GM19397 (cell line): ENCODE data around the gene TMEM236.

ENCODE experiments used
- ATAC-seq: cut with Tn5 transposase; IDR thresholded peaks from one replicate; pipeline ENCODE4 v1.9.1; 2021; ENCODE audit warnings: mild to moderate bottlenecking, moderate library complexity; ENCODE audit not compliant: unreplicated experiment

TMEM236 gene

GRCh38 chr10:17819836-17820235, 67.8 kb downstream of the TMEM236 start:
- ATAC-seq, result no peak

GRCh38 chr10:17820943-17821342, 68.9 kb downstream of the TMEM236 start:
- ATAC-seq, result no peak

- no peak for ATAC-seq
Observed at GRCh38 chr10:17821893-17822292, 69.9 kb downstream of the TMEM236 start.

- ATAC-seq, result no peak
Observed at GRCh38 chr10:17831341-17831740, 79.3 kb downstream of the TMEM236 start.

- no peak for ATAC-seq
Observed at GRCh38 chr10:17831896-17832295, 79.9 kb downstream of the TMEM236 start.

GRCh38 chr10:17833656-17834055, 81.7 kb downstream of the TMEM236 start:
- no peak for ATAC-seq

GRCh38 chr10:17835688-17836087, 83.7 kb downstream of the TMEM236 start:
- no peak for ATAC-seq

- no peak for ATAC-seq
Observed at GRCh38 chr10:17836942-17837341, 84.9 kb downstream of the TMEM236 start.

GRCh38 chr10:17838080-17838648, 86.2 kb downstream of the TMEM236 start:
- no peak for ATAC-seq

- no peak for ATAC-seq
Observed at GRCh38 chr10:17841050-17841449, 89.0 kb downstream of the TMEM236 start.

- no peak for ATAC-seq
Observed at GRCh38 chr10:17842641-17843040, 90.6 kb downstream of the TMEM236 start.

GRCh38 chr10:17847585-17848296, 95.7 kb downstream of the TMEM236 start:
- no peak for ATAC-seq

GRCh38 chr10:17848646-17849045, 96.6 kb downstream of the TMEM236 start:
- no peak for ATAC-seq
